ENCODE data around the gene PLEKHF1. TPM values are rescaled to one million over a fixed set of nuclear protein-coding genes. Genes with fewer than 3 reads are reported as not detected.

Gene PLEKHF1
- total and polyA plus RNA-seq, 2 experiments from 2014 or later, result 10.1 to 25.1 TPM

DNA sequence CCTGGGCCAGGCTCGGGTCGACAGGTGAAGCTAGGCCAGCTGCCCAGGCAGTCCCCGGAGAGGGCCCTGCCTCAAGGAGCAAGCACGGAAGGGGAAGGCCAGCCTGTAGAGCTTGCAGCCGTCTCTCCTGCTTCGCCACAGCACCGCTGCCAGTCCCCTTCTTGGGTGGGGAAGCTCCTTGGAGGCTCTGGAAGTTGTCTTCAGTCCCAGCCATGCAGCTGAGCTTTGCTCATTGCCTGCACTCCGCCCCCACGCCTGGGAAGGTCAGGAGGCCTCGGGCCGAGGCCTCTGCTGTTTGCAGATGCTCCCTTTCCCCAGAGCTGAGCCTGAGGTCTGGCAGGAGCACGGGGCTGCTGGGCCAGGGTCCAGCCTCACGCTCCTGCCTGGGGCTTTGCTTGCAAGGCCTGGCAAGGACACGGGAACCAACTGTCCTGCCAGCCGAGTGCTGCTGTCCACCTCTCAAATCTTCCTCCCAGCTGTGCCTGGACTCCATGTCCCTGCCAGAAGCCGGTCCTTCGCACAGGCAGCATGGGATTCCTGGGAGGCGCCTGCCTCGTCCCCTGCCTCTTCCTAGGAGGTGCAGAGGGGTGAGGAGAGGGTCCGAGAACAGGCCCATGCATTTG lies 13.3 kb downstream of the PLEKHF1 start:
- H3K27ac Mint-ChIP-seq, result no peak overlapping the region
- Histone ChIP-seq H2AFZ (no peak overlapping the region), H3K4me2 (no peak overlapping the region), H3K79me2 (replicated peaks; ENCODE audit: insufficient read depth) (no peaks in the 10 kb centered on the region), H3K36me3 (ENCODE audit: insufficient read depth) (no peaks in the 10 kb centered on the region), H3K27me3 (ENCODE audit: insufficient read depth) (no peaks in the 10 kb centered on the region), H3F3A (replicated peaks; ENCODE audit: low read depth) (no peaks in the 10 kb centered on the region), H3K9me2 (ENCODE audit: insufficient read depth) (no peaks in the 10 kb centered on the region), H3K4me3 (no peak overlapping the region), H3K4me1 (ENCODE audit: insufficient read depth) (no peaks in the 10 kb centered on the region), H4K20me1 (replicated peaks; ENCODE audit: insufficient read depth) (no peaks in the 10 kb centered on the region), H3K27ac (ENCODE audit: low read depth) (no peak overlapping the region)
- DNase-seq (ENCODE audit: low spot score) (no peak), ATAC-seq (no peak)
- TF ChIP-seq ZNF331 (CRISPR knock-in tag; IDR thresholded peaks at IDR 0.05; ENCODE audit: low read depth) (no peak), STAT1 (IDR thresholded peaks at IDR 0.05; ENCODE audit: unreplicated experiment) (no peak)
- H3K9me3 Mint-ChIP-seq, result no peaks in the 10 kb centered on the region; the same call in 2 of the 3 replicates
- H3K4me3 Mint-ChIP-seq, result no peak overlapping the region
- H3K4me1 Mint-ChIP-seq, result peaks cover 4% of the 10 kb centered on the region
- peaks cover 3% of the 10 kb centered on the region; the same call in 1 of the 3 replicates for H3K36me3 Mint-ChIP-seq (ENCODE audit: low read depth)
- peaks cover 11% of the 10 kb centered on the region for H3K27me3 Mint-ChIP-seq (ENCODE audit: insufficient read depth, low read depth, poor library complexity)

DNA sequence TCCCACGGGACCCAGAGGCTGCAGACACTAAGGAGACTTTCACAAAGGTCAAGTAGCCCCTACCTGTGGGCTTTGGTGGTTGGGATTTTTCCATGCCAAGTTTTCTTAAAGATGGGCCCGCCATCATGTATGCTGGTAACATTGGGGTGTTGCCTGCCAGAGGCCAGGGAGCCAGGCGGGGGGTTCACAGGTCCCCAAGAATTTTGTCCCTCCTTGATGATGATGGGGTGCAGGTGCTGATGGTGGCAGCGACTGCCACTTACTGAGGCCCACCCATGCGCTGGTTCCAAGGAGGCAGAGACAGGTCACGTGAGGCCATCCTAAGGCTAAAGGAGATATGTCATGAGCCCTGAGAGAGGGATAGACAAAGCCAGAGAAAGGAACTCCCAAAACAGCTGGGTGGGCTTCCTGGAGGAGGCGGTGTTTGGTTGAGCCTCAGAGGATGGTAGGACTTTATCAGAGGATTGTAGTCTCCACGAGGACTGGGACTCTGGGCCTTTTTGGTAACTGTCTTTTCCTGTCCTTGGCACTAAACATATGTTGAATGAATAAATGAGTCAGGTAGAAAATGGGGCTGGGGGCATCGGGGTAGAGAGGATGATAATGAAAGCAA lies 14.4 kb downstream of the PLEKHF1 start:
- no peaks in the 10 kb centered on the region for H3K36me3 Mint-ChIP-seq (ENCODE audit: low read depth)
- no peak for ATAC-seq
- Histone ChIP-seq H2AFZ (no peak overlapping the region), H3K9me2 (ENCODE audit: insufficient read depth) (no peaks in the 10 kb centered on the region), H3K4me2 (no peak overlapping the region), H3K79me2 (replicated peaks; ENCODE audit: insufficient read depth) (no peaks in the 10 kb centered on the region), H3K36me3 (ENCODE audit: insufficient read depth) (no peaks in the 10 kb centered on the region), H3K4me3 (no peak overlapping the region), H3K4me1 (ENCODE audit: insufficient read depth) (no peaks in the 10 kb centered on the region), H4K20me1 (replicated peaks; ENCODE audit: insufficient read depth) (no peaks in the 10 kb centered on the region), H3F3A (replicated peaks; ENCODE audit: low read depth) (no peaks in the 10 kb centered on the region), H3K27ac (ENCODE audit: low read depth) (no peak overlapping the region), H3K27me3 (ENCODE audit: insufficient read depth) (no peaks in the 10 kb centered on the region)
- peaks cover 11% of the 10 kb centered on the region for H3K27me3 Mint-ChIP-seq (ENCODE audit: insufficient read depth, low read depth, poor library complexity)
- no peak overlapping the region for H3K4me3 Mint-ChIP-seq
- no peak for DNase-seq (ENCODE audit: low spot score)
- H3K9me3 Mint-ChIP-seq, result no peaks in the 10 kb centered on the region; the same call in 2 of the 3 replicates
- peaks cover 4% of the 10 kb centered on the region for H3K4me1 Mint-ChIP-seq
- H3K27ac Mint-ChIP-seq, result no peak overlapping the region
- no peak for TF ChIP-seq ZNF114 (CRISPR knock-in tag; IDR thresholded peaks at IDR 0.05)
- TF ChIP-seq, protein P1, sequence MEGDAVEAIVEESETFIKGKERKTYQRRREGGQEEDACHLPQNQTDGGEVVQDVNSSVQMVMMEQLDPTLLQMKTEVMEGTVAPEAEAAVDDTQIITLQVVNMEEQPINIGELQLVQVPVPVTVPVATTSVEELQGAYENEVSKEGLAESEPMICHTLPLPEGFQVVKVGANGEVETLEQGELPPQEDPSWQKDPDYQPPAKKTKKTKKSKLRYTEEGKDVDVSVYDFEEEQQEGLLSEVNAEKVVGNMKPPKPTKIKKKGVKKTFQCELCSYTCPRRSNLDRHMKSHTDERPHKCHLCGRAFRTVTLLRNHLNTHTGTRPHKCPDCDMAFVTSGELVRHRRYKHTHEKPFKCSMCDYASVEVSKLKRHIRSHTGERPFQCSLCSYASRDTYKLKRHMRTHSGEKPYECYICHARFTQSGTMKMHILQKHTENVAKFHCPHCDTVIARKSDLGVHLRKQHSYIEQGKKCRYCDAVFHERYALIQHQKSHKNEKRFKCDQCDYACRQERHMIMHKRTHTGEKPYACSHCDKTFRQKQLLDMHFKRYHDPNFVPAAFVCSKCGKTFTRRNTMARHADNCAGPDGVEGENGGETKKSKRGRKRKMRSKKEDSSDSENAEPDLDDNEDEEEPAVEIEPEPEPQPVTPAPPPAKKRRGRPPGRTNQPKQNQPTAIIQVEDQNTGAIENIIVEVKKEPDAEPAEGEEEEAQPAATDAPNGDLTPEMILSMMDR (conservative IDR thresholded peaks at IDR 0.05; ENCODE audit: low read depth in 2 of 2), result no peak
- TF ChIP-seq STAT1 (IDR thresholded peaks at IDR 0.05; ENCODE audit: unreplicated experiment), result no peak
- TF ChIP-seq, protein P2, sequence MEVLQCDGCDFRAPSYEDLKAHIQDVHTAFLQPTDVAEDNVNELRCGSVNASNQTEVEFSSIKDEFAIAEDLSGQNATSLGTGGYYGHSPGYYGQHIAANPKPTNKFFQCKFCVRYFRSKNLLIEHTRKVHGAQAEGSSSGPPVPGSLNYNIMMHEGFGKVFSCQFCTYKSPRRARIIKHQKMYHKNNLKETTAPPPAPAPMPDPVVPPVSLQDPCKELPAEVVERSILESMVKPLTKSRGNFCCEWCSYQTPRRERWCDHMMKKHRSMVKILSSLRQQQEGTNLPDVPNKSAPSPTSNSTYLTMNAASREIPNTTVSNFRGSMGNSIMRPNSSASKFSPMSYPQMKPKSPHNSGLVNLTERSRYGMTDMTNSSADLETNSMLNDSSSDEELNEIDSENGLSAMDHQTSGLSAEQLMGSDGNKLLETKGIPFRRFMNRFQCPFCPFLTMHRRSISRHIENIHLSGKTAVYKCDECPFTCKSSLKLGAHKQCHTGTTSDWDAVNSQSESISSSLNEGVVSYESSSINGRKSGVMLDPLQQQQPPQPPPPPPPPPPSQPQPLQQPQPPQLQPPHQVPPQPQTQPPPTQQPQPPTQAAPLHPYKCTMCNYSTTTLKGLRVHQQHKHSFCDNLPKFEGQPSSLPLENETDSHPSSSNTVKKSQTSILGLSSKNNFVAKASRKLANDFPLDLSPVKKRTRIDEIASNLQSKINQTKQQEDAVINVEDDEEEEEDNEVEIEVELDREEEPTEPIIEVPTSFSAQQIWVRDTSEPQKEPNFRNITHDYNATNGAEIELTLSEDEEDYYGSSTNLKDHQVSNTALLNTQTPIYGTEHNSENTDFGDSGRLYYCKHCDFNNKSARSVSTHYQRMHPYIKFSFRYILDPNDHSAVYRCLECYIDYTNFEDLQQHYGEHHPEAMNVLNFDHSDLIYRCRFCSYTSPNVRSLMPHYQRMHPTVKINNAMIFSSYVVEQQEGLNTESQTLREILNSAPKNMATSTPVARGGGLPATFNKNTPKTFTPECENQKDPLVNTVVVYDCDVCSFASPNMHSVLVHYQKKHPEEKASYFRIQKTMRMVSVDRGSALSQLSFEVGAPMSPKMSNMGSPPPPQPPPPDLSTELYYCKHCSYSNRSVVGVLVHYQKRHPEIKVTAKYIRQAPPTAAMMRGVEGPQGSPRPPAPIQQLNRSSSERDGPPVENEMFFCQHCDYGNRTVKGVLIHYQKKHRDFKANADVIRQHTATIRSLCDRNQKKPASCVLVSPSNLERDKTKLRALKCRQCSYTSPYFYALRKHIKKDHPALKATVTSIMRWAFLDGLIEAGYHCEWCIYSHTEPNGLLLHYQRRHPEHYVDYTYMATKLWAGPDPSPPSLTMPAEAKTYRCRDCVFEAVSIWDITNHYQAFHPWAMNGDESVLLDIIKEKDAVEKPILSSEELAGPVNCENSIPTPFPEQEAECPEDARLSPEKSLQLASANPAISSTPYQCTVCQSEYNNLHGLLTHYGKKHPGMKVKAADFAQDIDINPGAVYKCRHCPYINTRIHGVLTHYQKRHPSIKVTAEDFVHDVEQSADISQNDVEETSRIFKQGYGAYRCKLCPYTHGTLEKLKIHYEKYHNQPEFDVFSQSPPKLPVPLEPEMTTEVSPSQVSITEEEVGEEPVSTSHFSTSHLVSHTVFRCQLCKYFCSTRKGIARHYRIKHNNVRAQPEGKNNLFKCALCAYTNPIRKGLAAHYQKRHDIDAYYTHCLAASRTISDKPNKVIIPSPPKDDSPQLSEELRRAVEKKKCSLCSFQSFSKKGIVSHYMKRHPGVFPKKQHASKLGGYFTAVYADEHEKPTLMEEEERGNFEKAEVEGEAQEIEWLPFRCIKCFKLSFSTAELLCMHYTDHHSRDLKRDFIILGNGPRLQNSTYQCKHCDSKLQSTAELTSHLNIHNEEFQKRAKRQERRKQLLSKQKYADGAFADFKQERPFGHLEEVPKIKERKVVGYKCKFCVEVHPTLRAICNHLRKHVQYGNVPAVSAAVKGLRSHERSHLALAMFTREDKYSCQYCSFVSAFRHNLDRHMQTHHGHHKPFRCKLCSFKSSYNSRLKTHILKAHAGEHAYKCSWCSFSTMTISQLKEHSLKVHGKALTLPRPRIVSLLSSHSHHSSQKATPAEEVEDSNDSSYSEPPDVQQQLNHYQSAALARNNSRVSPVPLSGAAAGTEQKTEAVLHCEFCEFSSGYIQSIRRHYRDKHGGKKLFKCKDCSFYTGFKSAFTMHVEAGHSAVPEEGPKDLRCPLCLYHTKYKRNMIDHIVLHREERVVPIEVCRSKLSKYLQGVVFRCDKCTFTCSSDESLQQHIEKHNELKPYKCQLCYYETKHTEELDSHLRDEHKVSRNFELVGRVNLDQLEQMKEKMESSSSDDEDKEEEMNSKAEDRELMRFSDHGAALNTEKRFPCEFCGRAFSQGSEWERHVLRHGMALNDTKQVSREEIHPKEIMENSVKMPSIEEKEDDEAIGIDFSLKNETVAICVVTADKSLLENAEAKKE (CRISPR knock-in tag; IDR thresholded peaks at IDR 0.05), result no peak
- no peak for TF ChIP-seq ZNF331 (CRISPR knock-in tag; IDR thresholded peaks at IDR 0.05; ENCODE audit: low read depth)
- TF ChIP-seq EZH2 (IDR thresholded peaks at IDR 0.05; ENCODE audit: low read depth, unreplicated experiment), result no peak
- TF ChIP-seq NANOG (IDR thresholded peaks at IDR 0.05; ENCODE audit: borderline replicate concordance), result no peak
- no peak for TF ChIP-seq ETS1 (IDR thresholded peaks at IDR 0.05)
- no peak for TF ChIP-seq CREB1 (CRISPR knock-in tag; IDR thresholded peaks at IDR 0.05; ENCODE audit: low read depth)
- no peak for TF ChIP-seq JUNB (IDR thresholded peaks at IDR 0.05; ENCODE audit: unreplicated experiment)
- TF ChIP-seq POLR2AphosphoS5 (IDR thresholded peaks at IDR 0.05; ENCODE audit: low read depth), result no peak
- TF ChIP-seq EZH2phosphoT487 (IDR thresholded peaks at IDR 0.05; ENCODE audit: unreplicated experiment), result no peak

All from GM23338 (cell line).